Endothelial cell of umbilical vein (primary cell): ENCODE measurements around the gene SGSM2.

Experiments
- CTCF ChIP-seq, 2 donors: IDR thresholded peaks; 1 replicate in 1 of 2; 2 replicates in 1 of 2; pipeline ENCODE4 v1.5.1; 2011; ENCODE audit warnings: low read length in 2 of 2, mild to moderate bottlenecking in 2 of 2, moderate library complexity in 2 of 2, control low read depth in 1 of 2, inconsistent platforms in 1 of 2, low read depth in 1 of 2; ENCODE audit not compliant: insufficient read depth in 1 of 2; ENCODE audit errors: extremely low read depth in 1 of 2
- EZH2 ChIP-seq: IDR thresholded peaks from 2 replicates; pipeline ENCODE4 v1.6.1; 2012; ENCODE audit warnings: borderline replicate concordance, low read depth, mild to moderate bottlenecking, moderate library complexity, low read length, inconsistent platforms; ENCODE audit not compliant: severe bottlenecking
- FOS ChIP-seq: IDR thresholded peaks from 2 replicates; pipeline ENCODE4 v1.6.1; 2011; ENCODE audit warnings: mild to moderate bottlenecking, low read length, moderate library complexity, borderline replicate concordance; ENCODE audit not compliant: insufficient read depth
- GATA2 ChIP-seq: IDR thresholded peaks from 2 replicates; pipeline ENCODE4 v1.7.0; 2011; ENCODE audit warnings: low read depth, mild to moderate bottlenecking, moderate library complexity, mixed read lengths, low read length; ENCODE audit not compliant: insufficient read length, insufficient read depth
- JUN ChIP-seq: IDR thresholded peaks from 2 replicates; pipeline ENCODE4 v1.6.1; 2011; ENCODE audit warnings: borderline replicate concordance, low read depth; ENCODE audit not compliant: insufficient read length, insufficient read depth
- MAX ChIP-seq: IDR thresholded peaks from 2 replicates; pipeline ENCODE4 v1.6.1; 2011; ENCODE audit not compliant: insufficient read depth, insufficient read length
- POLR2A ChIP-seq: IDR thresholded peaks from 2 replicates; pipeline ENCODE4 v1.6.1; 2012; ENCODE audit warnings: low read depth, mild to moderate bottlenecking, control low read depth, low read length
- POLR2AphosphoS5 ChIP-seq: IDR thresholded peaks from 2 replicates; pipeline ENCODE4 v1.6.1; 2012; ENCODE audit warnings: low read depth, mild to moderate bottlenecking, control low read depth, low read length, moderate library complexity; ENCODE audit not compliant: insufficient read depth

GRCh38 chr17:2374549-2375285 lies 37.4 kb downstream of the SGSM2 start:
- TF ChIP-seq POLR2AphosphoS5 (no peak), CTCF (IDR thresholded peaks at IDR 0.05; ENCODE audit: extremely low read depth in 1 of 2, insufficient read depth in 1 of 2, low read depth in 1 of 2, low read length in 2 of 2) (no peak), EZH2 (no peak), GATA2 (no peak), POLR2A (no peak), JUN (no peak), FOS (no peak), MAX (no peak)
